Measurements from ENCODE around the gene C2orf66. TPM values are rescaled to one million over a fixed set of nuclear protein-coding genes. Genes with fewer than 3 reads are reported as not detected.

C2orf66 gene
- total RNA-seq = not detected in 2 replicates

- no peak for DNase-seq (ENCODE audit: low read depth)
- TF ChIP-seq CTCF (conservative IDR thresholded peaks at IDR 0.05; ENCODE audit: low read depth, low read length) = no peak
- no peak within 1 kb of the TSS for H3K4me3 ChIP-seq (ENCODE audit: low read depth, low read length)
Measured at GRCh38 chr2:196809260-196809659, at the start of gene C2orf66. C2orf66 (minus strand) TSS chr2:196809355; CDS start chr2:196809336, 19 bp downstream.

GRCh38 chr2:196854629-196855028 lies 45.5 kb upstream of the C2orf66 start:
- H3K4me3 ChIP-seq (ENCODE audit: low read depth, low read length) = no peak overlapping the region
- no peak for DNase-seq (ENCODE audit: low read depth)
- TF ChIP-seq CTCF (conservative IDR thresholded peaks at IDR 0.05; ENCODE audit: low read depth, low read length) = no peak

- TF ChIP-seq CTCF (conservative IDR thresholded peaks at IDR 0.05; ENCODE audit: low read depth, low read length) = no peak
- no peak overlapping the region for H3K4me3 ChIP-seq (ENCODE audit: low read depth, low read length)
- no peak for DNase-seq (ENCODE audit: low read depth)
Measured at GRCh38 chr2:196853301-196854087, 44.3 kb upstream of the C2orf66 start.

GRCh38 chr2:196851088-196851487 lies 41.9 kb upstream of the C2orf66 start:
- TF ChIP-seq CTCF (conservative IDR thresholded peaks at IDR 0.05; ENCODE audit: low read depth, low read length) = no peak
- DNase-seq (ENCODE audit: low read depth) = no peak
- no peak overlapping the region for H3K4me3 ChIP-seq (ENCODE audit: low read depth, low read length)

GRCh38 chr2:196849895-196850294 lies 40.7 kb upstream of the C2orf66 start:
- DNase-seq (ENCODE audit: low read depth) = no peak
- peak; percentile 54 for TF ChIP-seq CTCF (conservative IDR thresholded peaks at IDR 0.05; ENCODE audit: low read depth, low read length)
- H3K4me3 ChIP-seq (ENCODE audit: low read depth, low read length) = no peak overlapping the region

- DNase-seq (ENCODE audit: low read depth) = no peak
- H3K4me3 ChIP-seq (ENCODE audit: low read depth, low read length) = no peak overlapping the region
- no peak for TF ChIP-seq CTCF (conservative IDR thresholded peaks at IDR 0.05; ENCODE audit: low read depth, low read length)
Measured at GRCh38 chr2:196846295-196846694, 37.1 kb upstream of the C2orf66 start.

GRCh38 chr2:196845371-196845770 lies 36.2 kb upstream of the C2orf66 start:
- DNase-seq (ENCODE audit: low read depth) = no peak
- no peak overlapping the region for H3K4me3 ChIP-seq (ENCODE audit: low read depth, low read length)
- no peak for TF ChIP-seq CTCF (conservative IDR thresholded peaks at IDR 0.05; ENCODE audit: low read depth, low read length)

All from epithelial cell of proximal tubule (primary cell).